HuH-7 (cell line): ENCODE results near the gene SPINDOC.
"Not testable (repeated sequence)": the region's sequence is repeated elsewhere in the genome, so short reads cannot be mapped to it uniquely, and the experiment has no call there.

ENCODE experiments used
- DNase-seq: peaks from one replicate; pipeline ENCODE4 v3.0.0; 2011; ENCODE audit warnings: low spot score

The SPINDOC gene

GRCh38 chr11:63791495-63792167 is 21.6 kb upstream of the SPINDOC start:
- no peak for DNase-seq

GRCh38 chr11:63793161-63793560 is 20.1 kb upstream of the SPINDOC start:
- no peak for DNase-seq

- no peak for DNase-seq
Measured at GRCh38 chr11:63795066-63795465, 18.2 kb upstream of the SPINDOC start.

- no peak for DNase-seq
Measured at GRCh38 chr11:63800921-63801320, 12.3 kb upstream of the SPINDOC start.

GRCh38 chr11:63802637-63803414 is 10.4 kb upstream of the SPINDOC start:
- DNase-seq = no peak

GRCh38 chr11:63804259-63804658 is 9.0 kb upstream of the SPINDOC start:
- no peak for DNase-seq

- DNase-seq = no peak
Measured at GRCh38 chr11:63805844-63806415, 7.3 kb upstream of the SPINDOC start.

- DNase-seq = not testable (repeated sequence)
Measured at GRCh38 chr11:63810383-63810782, 2.9 kb upstream of the SPINDOC start.

GRCh38 chr11:63811522-63811921 is 1.7 kb upstream of the SPINDOC start:
- DNase-seq = no peak

GRCh38 chr11:63813563-63814382 is 517 bp downstream of the SPINDOC start:
- peak; percentile 28 for DNase-seq

- DNase-seq = no peak
Measured at GRCh38 chr11:63814383-63814736, 1.1 kb downstream of the SPINDOC start.

GRCh38 chr11:63816166-63816565 is 2.9 kb downstream of the SPINDOC start:
- no peak for DNase-seq

- DNase-seq = no peak
Measured at GRCh38 chr11:63816732-63817131, 3.5 kb downstream of the SPINDOC start.

- no peak for DNase-seq
Measured at GRCh38 chr11:63817758-63818498, 4.7 kb downstream of the SPINDOC start.

- no peak for DNase-seq
Measured at GRCh38 chr11:63818609-63819008, 5.4 kb downstream of the SPINDOC start.

- no peak for DNase-seq
Measured at GRCh38 chr11:63821411-63821810, 8.2 kb downstream of the SPINDOC start.

- no peak for DNase-seq
Measured at GRCh38 chr11:63826471-63827190, 13.4 kb downstream of the SPINDOC start.

- peak; percentile 70 for DNase-seq
Measured at GRCh38 chr11:63829823-63830489, 16.7 kb downstream of the SPINDOC start.

- no peak for DNase-seq
Measured at GRCh38 chr11:63831326-63831725, 18.1 kb downstream of the SPINDOC start.

GRCh38 chr11:63832336-63832735 is 19.1 kb downstream of the SPINDOC start:
- DNase-seq = no peak

GRCh38 chr11:63833048-63833447 is 19.8 kb downstream of the SPINDOC start:
- DNase-seq = no peak
